Measurements from ENCODE around the gene SETBP1. TPM values are rescaled to one million over a fixed set of nuclear protein-coding genes. Genes with fewer than 3 reads are reported as not detected.

Gene SETBP1
- total and polyA plus RNA-seq, 2 of the 13 experiments (the other 11 are each of a cell fraction or from before 2014, with no cell fraction given): 0.18 to 0.65 TPM

DNA sequence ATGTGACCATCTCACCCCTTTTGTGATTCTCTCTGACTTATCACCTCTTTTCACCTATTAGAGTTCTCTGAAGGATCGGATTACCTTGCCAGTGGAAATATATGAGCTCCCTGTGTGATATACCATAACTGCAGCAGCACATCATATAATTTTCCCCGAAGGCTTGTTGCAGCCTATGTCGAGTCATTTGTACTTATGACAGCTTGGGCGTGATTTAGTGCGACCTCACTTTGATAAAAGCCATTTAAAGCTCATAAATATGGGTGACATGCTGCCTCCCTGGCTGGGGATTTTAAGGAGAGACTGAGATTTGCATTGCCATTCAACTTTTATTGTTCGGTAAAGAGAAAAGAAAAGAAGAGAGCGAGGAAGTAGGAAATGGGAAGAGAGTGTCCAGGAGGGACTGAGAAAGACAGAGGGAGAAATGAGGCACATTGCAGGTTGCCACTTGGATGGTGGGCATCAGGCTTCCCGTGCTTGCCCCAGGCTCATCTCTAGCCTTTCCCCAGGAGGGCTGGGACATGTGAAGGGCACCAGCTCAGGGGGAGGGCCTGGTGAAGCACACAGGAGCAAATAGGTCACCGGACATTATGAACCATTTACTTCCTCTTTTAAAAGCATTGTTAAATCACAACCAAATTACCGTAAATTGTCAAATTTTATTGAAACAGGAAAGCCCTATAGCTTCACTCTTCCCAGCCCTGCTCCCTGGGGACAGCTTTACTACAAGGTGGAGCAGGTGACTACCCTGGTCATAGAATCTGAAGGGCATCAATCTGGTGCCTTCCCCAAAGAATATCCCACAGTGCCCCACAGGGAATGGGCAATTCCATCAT, 161.3 kb downstream of the SETBP1 start:
- H3K4me1 ChIP-seq (ENCODE audit: insufficient read depth, low read length): no peaks in the 10 kb centered on the region
- ATAC-seq (no peak), FAIRE-seq (no peak), DNase-seq (ENCODE audit: low spot score) (no peak)
- H3K27ac ChIP-seq (ENCODE audit: extremely low read length, insufficient read depth, low read length): no peak overlapping the region
- H3K9me3 ChIP-seq (ENCODE audit: low read length): no peaks in the 10 kb centered on the region
- no peaks in the 10 kb centered on the region for H3K27me3 ChIP-seq (ENCODE audit: control insufficient read depth in 1 of 2, insufficient read depth in 2 of 2, low read length in 2 of 2)
- no peak overlapping the region for H3K4me3 ChIP-seq (replicated peaks in 1 of 3; ENCODE audit: insufficient read depth in 1 of 3, low read depth in 2 of 3, low read length in 3 of 3)
- no peak overlapping the region for H2AFZ ChIP-seq (ENCODE audit: low read length)
- H3K79me2 ChIP-seq (ENCODE audit: insufficient read depth, low read length): no peaks in the 10 kb centered on the region
- H3K9ac ChIP-seq (ENCODE audit: insufficient read depth, low read depth, low read length): no peak overlapping the region
- intact Hi-C loops (cut with micrococcal nuclease; ENCODE audit: unreplicated experiment): no loop called here
- WGBS (ENCODE audit: low lambda C conversion rate): 39% methylated on average over 10 of the region's 10 CpGs
- ChIA-PET POLR2A (no interaction called here), CTCF (ENCODE audit: low intra/inter-chr PET ratio, low total read pairs) (no interaction called here)
- no peaks in the 10 kb centered on the region for H3K36me3 ChIP-seq (replicated peaks in 1 of 2; ENCODE audit: control insufficient read depth in 1 of 2, insufficient read depth in 2 of 2, low read length in 2 of 2)
- H3K4me2 ChIP-seq (ENCODE audit: low read depth, low read length): no peak overlapping the region
- H4K20me1 ChIP-seq (ENCODE audit: insufficient read depth, low read length): no peaks in the 10 kb centered on the region
- in situ Hi-C loops (cut with HindIII; ENCODE audit: extremely low pct_ligation_motif_present, low pct_unique_long_range_greater_than_20kb): no loop called here
- BruUV-seq (replicated peaks): no TSS peak
- TF ChIP-seq, protein P1, sequence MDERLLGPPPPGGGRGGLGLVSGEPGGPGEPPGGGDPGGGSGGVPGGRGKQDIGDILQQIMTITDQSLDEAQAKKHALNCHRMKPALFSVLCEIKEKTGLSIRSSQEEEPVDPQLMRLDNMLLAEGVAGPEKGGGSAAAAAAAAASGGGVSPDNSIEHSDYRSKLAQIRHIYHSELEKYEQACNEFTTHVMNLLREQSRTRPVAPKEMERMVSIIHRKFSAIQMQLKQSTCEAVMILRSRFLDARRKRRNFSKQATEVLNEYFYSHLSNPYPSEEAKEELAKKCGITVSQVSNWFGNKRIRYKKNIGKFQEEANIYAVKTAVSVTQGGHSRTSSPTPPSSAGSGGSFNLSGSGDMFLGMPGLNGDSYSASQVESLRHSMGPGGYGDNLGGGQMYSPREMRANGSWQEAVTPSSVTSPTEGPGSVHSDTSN (CRISPR knock-in tag; IDR thresholded peaks at IDR 0.05): no peak
- TF ChIP-seq, protein P2, sequence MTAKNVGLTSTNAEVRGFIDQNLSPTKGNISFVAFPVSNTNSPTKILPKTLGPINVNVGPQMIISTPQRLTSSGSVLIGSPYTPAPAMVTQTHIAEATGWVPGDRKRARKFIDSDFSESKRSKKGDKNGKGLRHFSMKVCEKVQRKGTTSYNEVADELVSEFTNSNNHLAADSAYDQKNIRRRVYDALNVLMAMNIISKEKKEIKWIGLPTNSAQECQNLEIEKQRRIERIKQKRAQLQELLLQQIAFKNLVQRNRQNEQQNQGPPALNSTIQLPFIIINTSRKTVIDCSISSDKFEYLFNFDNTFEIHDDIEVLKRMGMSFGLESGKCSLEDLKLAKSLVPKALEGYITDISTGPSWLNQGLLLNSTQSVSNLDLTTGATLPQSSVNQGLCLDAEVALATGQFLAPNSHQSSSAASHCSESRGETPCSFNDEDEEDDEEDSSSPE (CRISPR knock-in tag; IDR thresholded peaks at IDR 0.05): no peak
- no peak for TF ChIP-seq CCAR2 (optimal IDR thresholded peaks at IDR 0.05; ENCODE audit: low read depth, low read length)
- no peak for TF ChIP-seq DMAP1 (CRISPR knock-in tag; IDR thresholded peaks at IDR 0.05)
- TF ChIP-seq CEBPG (CRISPR knock-in tag; IDR thresholded peaks at IDR 0.05): no peak
- TF ChIP-seq, protein P3, sequence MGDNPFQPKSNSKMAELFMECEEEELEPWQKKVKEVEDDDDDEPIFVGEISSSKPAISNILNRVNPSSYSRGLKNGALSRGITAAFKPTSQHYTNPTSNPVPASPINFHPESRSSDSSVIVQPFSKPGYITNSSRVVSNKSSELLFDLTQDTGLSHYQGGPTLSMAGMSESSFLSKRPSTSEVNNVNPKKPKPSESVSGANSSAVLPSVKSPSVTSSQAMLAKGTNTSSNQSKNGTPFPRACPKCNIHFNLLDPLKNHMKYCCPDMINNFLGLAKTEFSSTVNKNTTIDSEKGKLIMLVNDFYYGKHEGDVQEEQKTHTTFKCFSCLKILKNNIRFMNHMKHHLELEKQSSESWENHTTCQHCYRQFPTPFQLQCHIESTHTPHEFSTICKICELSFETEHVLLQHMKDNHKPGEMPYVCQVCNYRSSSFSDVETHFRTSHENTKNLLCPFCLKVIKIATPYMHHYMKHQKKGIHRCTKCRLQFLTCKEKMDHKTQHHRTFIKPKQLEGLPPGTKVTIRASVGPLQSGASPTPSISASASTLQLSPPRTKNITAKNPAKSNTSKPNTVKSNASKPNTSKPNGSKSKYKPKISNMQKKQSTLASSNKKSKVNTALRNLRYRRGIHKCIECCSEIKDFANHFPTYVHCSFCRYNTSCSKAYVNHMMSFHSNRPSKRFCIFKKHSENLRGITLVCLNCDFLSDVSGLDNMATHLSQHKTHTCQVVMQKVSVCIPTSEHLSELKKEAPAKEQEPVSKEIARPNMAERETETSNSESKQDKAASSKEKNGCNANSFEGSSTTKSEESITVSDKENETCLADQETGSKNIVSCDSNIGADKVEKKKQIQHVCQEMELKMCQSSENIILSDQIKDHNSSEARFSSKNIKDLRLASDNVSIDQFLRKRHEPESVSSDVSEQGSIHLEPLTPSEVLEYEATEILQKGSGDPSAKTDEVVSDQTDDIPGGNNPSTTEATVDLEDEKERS (CRISPR knock-in tag; IDR thresholded peaks at IDR 0.05): no peak
- TF ChIP-seq ZFYVE20 (CRISPR knock-in tag; IDR thresholded peaks at IDR 0.05; ENCODE audit: borderline replicate concordance, low read depth): no peak
- TF ChIP-seq TBX3 (IDR thresholded peaks at IDR 0.05; ENCODE audit: borderline replicate concordance): no peak
- no peak for TF ChIP-seq ZBTB7A (CRISPR knock-in tag; IDR thresholded peaks at IDR 0.05)
- TF ChIP-seq KAT2B (IDR thresholded peaks at IDR 0.05; ENCODE audit: borderline replicate concordance, low read depth, low read length): no peak
- no peak for TF ChIP-seq FOXK1 (CRISPR knock-in tag; IDR thresholded peaks at IDR 0.05; ENCODE audit: borderline replicate concordance, low read depth)
- TF ChIP-seq, protein P4, sequence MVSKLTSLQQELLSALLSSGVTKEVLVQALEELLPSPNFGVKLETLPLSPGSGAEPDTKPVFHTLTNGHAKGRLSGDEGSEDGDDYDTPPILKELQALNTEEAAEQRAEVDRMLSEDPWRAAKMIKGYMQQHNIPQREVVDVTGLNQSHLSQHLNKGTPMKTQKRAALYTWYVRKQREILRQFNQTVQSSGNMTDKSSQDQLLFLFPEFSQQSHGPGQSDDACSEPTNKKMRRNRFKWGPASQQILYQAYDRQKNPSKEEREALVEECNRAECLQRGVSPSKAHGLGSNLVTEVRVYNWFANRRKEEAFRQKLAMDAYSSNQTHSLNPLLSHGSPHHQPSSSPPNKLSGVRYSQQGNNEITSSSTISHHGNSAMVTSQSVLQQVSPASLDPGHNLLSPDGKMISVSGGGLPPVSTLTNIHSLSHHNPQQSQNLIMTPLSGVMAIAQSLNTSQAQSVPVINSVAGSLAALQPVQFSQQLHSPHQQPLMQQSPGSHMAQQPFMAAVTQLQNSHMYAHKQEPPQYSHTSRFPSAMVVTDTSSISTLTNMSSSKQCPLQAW (CRISPR knock-in tag; IDR thresholded peaks at IDR 0.05): no peak
- TF ChIP-seq SMYD3 (CRISPR knock-in tag; IDR thresholded peaks at IDR 0.05): no peak
